Epithelial cell of proximal tubule (primary cell): ENCODE measurements around the gene CBX1. TPM values are rescaled to one million over a fixed set of nuclear protein-coding genes. Genes with fewer than 3 reads are reported as not detected.

Experiments used
- DNase-seq: peaks from one replicate; pipeline ENCODE4 v3.0.0-alpha.2; 2011; ENCODE audit warnings: low read depth
- H3K4me3 ChIP-seq: 2 replicates; pipeline ENCODE4 v1.5.1; 2011; ENCODE audit warnings: low read depth, mild to moderate bottlenecking, low read length
- total RNA-seq: library from RNA; depleted of rRNA; stranded (reverse); fragments of >200 nt; gene quantifications from 2 replicates; pipeline ENCODE4 v1.2.3, GENCODE V29; 2015
- TF ChIP-seq, protein P1 (sequence below): conservative IDR thresholded peaks from 2 replicates; pipeline ENCODE4 v1.5.1; 2012; ENCODE audit warnings: low read depth, mild to moderate bottlenecking, low read length

Gene CBX1
- total RNA-seq, 1 donor from 2014 or later, result 105 TPM

DNA sequence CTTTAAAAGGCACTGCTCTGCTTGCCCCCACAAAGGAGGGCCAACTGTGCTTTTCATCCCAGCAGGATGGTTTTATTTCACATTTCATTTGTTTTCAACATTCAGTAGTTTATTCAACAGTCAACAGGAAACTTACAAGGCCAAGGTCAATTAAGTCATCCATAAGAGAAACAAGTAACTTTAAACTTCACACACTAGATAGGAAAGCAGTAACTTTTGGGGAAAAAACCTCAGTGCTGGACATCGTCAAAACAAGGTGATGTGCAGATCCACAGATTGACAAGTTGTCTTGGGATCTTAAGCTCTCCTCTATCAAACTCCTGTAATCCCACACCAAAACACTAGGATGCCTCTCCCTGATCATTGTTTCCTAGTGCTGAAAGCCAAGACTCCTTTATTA, 34.6 kb downstream of the CBX1 start:
- no peak overlapping the region for H3K4me3 ChIP-seq
- TF ChIP-seq, protein P1, sequence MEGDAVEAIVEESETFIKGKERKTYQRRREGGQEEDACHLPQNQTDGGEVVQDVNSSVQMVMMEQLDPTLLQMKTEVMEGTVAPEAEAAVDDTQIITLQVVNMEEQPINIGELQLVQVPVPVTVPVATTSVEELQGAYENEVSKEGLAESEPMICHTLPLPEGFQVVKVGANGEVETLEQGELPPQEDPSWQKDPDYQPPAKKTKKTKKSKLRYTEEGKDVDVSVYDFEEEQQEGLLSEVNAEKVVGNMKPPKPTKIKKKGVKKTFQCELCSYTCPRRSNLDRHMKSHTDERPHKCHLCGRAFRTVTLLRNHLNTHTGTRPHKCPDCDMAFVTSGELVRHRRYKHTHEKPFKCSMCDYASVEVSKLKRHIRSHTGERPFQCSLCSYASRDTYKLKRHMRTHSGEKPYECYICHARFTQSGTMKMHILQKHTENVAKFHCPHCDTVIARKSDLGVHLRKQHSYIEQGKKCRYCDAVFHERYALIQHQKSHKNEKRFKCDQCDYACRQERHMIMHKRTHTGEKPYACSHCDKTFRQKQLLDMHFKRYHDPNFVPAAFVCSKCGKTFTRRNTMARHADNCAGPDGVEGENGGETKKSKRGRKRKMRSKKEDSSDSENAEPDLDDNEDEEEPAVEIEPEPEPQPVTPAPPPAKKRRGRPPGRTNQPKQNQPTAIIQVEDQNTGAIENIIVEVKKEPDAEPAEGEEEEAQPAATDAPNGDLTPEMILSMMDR, result no peak
- DNase-seq, result no peak

DNA sequence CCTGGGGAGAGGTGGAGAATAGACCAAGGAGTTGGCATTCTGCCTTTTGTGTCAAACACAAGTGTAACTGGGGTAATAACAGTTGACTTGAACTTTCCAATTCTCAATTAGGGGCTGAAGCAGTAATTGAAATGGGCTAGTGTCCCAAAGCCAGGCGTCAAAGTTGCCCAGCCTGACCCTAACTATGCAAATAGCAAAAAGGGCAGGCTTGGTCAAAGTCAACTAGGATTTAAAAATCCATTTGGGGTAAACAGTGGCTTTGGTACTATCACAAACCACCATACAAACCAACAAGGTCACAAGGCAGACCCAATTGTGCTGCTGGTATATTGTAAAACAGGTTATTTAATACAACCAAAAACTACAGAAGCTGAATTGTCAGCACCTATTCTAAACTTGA, 35.1 kb downstream of the CBX1 start:
- no peak overlapping the region for H3K4me3 ChIP-seq
- no peak for DNase-seq
- TF ChIP-seq, protein P1, result no peak

DNA sequence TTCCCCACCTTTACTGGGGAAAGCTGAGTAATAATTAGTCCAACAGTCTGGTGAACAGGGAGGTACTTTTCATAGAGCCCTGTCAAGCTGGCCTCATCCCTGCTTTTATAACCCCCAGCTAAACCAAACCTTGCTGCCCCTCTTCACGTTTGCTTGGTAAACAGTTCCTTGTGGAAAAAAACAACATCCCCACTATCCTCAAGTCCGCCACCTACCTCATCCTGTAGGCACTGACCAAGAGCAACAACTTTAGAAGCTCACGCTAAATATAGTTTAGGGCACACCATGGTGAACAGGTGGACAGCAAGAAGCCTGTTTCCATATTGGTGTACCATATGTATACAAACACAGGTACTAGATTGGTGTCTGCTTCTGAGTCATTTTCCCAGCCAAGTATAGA, 36.6 kb downstream of the CBX1 start:
- TF ChIP-seq, protein P1, result no peak

DNA sequence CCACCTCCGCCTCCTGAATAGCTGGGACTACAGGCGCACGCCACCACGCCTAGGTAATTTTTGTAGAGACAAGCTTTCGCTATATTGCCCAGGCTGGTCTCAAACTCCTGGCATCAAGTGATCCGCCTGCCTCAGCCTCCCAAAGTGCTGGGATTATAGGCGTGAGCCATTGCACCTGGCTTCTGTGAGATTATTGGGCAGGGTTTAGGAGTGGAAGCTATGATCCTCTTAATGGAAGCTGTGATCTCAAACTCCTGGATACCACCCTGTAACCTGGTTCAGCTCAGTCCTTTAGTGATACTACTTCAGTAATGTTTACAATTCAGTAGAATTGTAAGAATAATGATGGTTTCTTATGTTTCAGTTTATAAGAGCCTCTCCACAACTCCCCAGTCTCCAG, 39.0 kb downstream of the CBX1 start:
- H3K4me3 ChIP-seq, result no peak overlapping the region
- TF ChIP-seq, protein P1, result no peak
- no peak for DNase-seq

More for the DNA sequence above, 36.6 kb downstream of the CBX1 start:
- no peak for DNase-seq
- no peak overlapping the region for H3K4me3 ChIP-seq

DNA sequence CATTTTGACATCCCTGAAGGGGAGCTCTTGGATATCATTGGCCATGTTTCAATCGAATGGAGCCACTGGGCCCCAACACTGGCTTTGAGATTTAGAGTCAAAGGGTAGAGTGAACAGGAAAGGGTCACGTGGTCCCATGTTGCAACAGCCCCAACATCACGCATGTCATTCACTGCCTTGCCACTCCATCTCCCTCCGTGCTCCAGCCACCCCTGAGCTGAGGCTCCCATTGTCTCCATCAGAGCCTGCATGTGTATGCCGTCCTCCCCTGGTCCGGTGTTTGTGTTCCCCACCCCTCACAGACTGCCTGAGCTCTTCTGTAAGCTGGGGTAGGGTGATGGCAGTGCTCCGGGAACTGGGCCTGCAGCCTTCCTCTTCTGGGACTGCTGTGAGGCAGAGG, 41.0 kb downstream of the CBX1 start:
- DNase-seq, result no peak
- TF ChIP-seq, protein P1, result no peak
- no peak overlapping the region for H3K4me3 ChIP-seq

DNA sequence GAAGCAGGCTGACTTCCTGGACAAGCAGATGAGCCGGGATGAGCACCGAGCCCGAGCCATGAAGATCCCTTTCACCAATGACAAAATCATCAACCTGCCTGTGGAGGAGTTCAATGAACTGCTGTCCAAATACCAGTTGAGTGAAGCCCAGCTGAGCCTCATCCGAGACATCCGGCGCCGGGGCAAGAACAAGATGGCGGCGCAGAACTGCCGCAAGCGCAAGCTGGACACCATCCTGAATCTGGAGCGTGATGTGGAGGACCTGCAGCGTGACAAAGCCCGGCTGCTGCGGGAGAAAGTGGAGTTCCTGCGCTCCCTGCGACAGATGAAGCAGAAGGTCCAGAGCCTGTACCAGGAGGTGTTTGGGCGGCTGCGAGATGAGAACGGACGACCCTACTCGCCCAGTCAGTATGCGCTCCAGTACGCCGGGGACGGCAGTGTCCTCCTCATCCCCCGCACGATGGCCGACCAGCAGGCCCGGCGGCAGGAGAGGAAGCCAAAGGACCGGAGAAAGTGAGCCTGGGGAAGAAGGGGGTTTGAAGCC, 42.1 kb downstream of the CBX1 start:
- H3K4me3 ChIP-seq, result no peak overlapping the region
- DNase-seq, result no peak
- TF ChIP-seq, protein P1, result no peak

DNA sequence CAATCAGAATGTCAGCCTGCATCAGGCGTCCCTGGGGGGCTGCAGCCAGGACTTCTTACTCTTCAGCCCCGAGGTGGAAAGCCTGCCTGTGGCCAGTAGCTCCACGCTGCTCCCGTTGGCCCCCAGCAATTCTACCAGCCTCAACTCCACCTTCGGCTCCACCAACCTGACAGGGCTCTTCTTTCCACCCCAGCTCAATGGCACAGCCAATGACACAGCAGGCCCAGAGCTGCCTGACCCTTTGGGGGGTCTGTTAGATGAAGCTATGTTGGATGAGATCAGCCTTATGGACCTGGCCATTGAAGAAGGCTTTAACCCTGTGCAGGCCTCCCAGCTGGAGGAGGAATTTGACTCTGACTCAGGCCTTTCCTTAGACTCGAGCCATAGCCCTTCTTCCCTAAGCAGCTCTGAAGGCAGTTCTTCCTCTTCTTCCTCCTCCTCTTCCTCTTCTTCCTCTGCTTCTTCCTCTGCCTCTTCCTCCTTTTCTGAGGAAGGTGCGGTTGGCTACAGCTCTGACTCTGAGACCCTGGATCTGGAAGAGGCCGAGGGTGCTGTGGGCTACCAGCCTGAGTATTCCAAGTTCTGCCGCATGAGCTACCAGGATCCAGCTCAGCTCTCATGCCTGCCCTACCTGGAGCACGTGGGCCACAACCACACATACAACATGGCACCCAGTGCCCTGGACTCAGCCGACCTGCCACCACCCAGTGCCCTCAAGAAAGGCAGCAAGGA, 42.7 kb downstream of the CBX1 start:
- TF ChIP-seq, protein P1, result no peak
- H3K4me3 ChIP-seq, result no peak overlapping the region
- DNase-seq, result no peak
